K562 (cell line): Measurements from ENCODE around the gene LAMB3. TPM values are rescaled to one million over a fixed set of nuclear protein-coding genes. Genes with fewer than 3 reads are reported as not detected.
A peak's percentile ranks its signal among the peaks of the same experiment; 100 is the strongest.

Source experiments
- BACH1 ChIP-seq: fragments of 200-800 bp; sonication (Bioruptor generic); IDR thresholded peaks from 2 replicates; pipeline ENCODE4 v1.6.1; 2016; ENCODE audit warnings: missing genetic modification characterization, missing compliant biosample characterization
- C11orf30 ChIP-seq: fragments of 450-650 bp; IDR thresholded peaks from 2 replicates; pipeline ENCODE4 v1.6.1; 2016; ENCODE audit warnings: low read depth, mild to moderate bottlenecking
- HDAC2 ChIP-seq: fragments of 450-650 bp; IDR thresholded peaks from 2 replicates; pipeline ENCODE4 v1.6.1; 2016; ENCODE audit warnings: mild to moderate bottlenecking
- JUND ChIP-seq, 2 experiments: IDR thresholded peaks; 2 replicates in 1 of 2; 3 replicates in 1 of 2; pipeline ENCODE4 v1.6.1; 2011; ENCODE audit warnings: borderline replicate concordance in 2 of 2, low read depth in 2 of 2, low read length in 2 of 2, improper control_type of control experiment in 1 of 2, missing biosample characterization in 1 of 2, missing genetic modification characterization in 1 of 2, missing genetic modification reagents in 1 of 2
- KDM2B ChIP-seq: fragments of 250-450 bp; sonication (Bioruptor Pico); IDR thresholded peaks from 2 replicates; pipeline ENCODE4 v1.8.0; 2021; ENCODE audit warnings: mild to moderate bottlenecking, moderate library complexity
- LCOR ChIP-seq: sonication (generic); formaldehyde crosslinking; IDR thresholded peaks from 2 replicates; pipeline ENCODE4 v1.8.0; 2022; ENCODE audit warnings: mild to moderate bottlenecking, missing genetic modification reagents
- MED1 ChIP-seq: sonication (generic); formaldehyde crosslinking; IDR thresholded peaks from 2 replicates; pipeline ENCODE4 v1.8.1; 2023; ENCODE audit warnings: missing genetic modification reagents, borderline replicate concordance
- MEF2A ChIP-seq: IDR thresholded peaks from 2 replicates; pipeline ENCODE4 v1.6.1; 2011; ENCODE audit warnings: low read depth, mild to moderate bottlenecking, low read length, moderate library complexity; ENCODE audit not compliant: control insufficient read depth
- MTA2 ChIP-seq: fragments of 450-650 bp; IDR thresholded peaks from 2 replicates; pipeline ENCODE4 v1.6.1; 2016; ENCODE audit warnings: low read depth
- NCOA6 ChIP-seq: fragments of 450-650 bp; IDR thresholded peaks from 2 replicates; pipeline ENCODE4 v1.6.1; 2017; ENCODE audit warnings: mild to moderate bottlenecking
- PURB ChIP-seq: sonication (generic); formaldehyde crosslinking; IDR thresholded peaks from 2 replicates; pipeline ENCODE4 v1.9.0; 2021; ENCODE audit warnings: low read depth, mild to moderate bottlenecking, missing genetic modification reagents
- PYGO2 ChIP-seq: fragments of 450-650 bp; IDR thresholded peaks from 2 replicates; pipeline ENCODE4 v1.6.1; 2016; ENCODE audit warnings: mild to moderate bottlenecking, missing genetic modification characterization, moderate library complexity, missing compliant biosample characterization
- RB1 ChIP-seq: fragments of 450-650 bp; IDR thresholded peaks from 2 replicates; pipeline ENCODE4 v1.6.1; 2017; ENCODE audit warnings: low read depth, mild to moderate bottlenecking
- RBM39 ChIP-seq: fragments of 200-400 bp; formaldehyde crosslinking; optimal IDR thresholded peaks from 2 replicates; pipeline ENCODE3; 2018; ENCODE audit warnings: low read depth, low read length
- SMAD2 ChIP-seq: fragments of 150-350 bp; IDR thresholded peaks from 2 replicates; pipeline ENCODE4 v1.6.1; 2014; ENCODE audit warnings: low read depth, mild to moderate bottlenecking, low read length
- SP1 ChIP-seq: sonication (generic); formaldehyde crosslinking; IDR thresholded peaks from 2 replicates; pipeline ENCODE4 v1.8.1; 2022; ENCODE audit warnings: mild to moderate bottlenecking, missing genetic modification reagents
- ZNF507 ChIP-seq: conservative IDR thresholded peaks from 2 replicates; pipeline ENCODE4 v1.6.1; 2017; ENCODE audit warnings: missing genetic modification characterization, missing compliant biosample characterization
- ZNF696 ChIP-seq: fragments of 250-450 bp; sonication (Bioruptor Pico); conservative IDR thresholded peaks from 2 replicates; pipeline ENCODE4 v1.4.0; 2020; ENCODE audit warnings: mild to moderate bottlenecking, moderate library complexity
- polyA plus RNA-seq, 8 experiments: library from polyadenylated mRNA; depleted of rRNA in 4 of 8; stranded (reverse) in 5 of 8; unstranded in 3 of 8; fragments of >200 nt; fragmentation: Nextera tagmentation in 2 of 8; fragmentation: Illumina TruSeq in 1 of 8; extraction: Ambion mirVana in 2 of 8; extraction: Trizol in 1 of 8; gene quantifications; 2 replicates each; pipeline versions ENCODE4 v1.2.1 to v1.2.3, GENCODE V29; 2011 to 2014; ENCODE audit warnings: inconsistent platforms in 1 of 8, missing spikeins in 1 of 8
- total RNA-seq, 7 experiments: library from RNA; depleted of rRNA in 6 of 7; stranded (reverse); fragments of >200 nt in 6 of 7; fragmentation: Illumina TruSeq in 2 of 7; extraction: Trizol in 2 of 7; gene quantifications; 2 replicates each; pipeline versions ENCODE4 v1.2.1 to v1.2.3, GENCODE V29; 2011 to 2021; ENCODE audit warnings: low replicate concordance in 1 of 7
- TF ChIP-seq, protein P1 (sequence below): IDR thresholded peaks from 2 replicates; pipeline ENCODE4 v1.6.1; 2016; ENCODE audit warnings: missing genetic modification characterization, missing compliant biosample characterization
- TF ChIP-seq, protein P2 (sequence below): fragments of 450-650 bp; formaldehyde crosslinking; IDR thresholded peaks from 2 replicates; pipeline ENCODE4 v1.4.0; 2020; ENCODE audit warnings: mild to moderate bottlenecking
- TF ChIP-seq, protein P3 (sequence below): sonication (generic); formaldehyde crosslinking; IDR thresholded peaks from 2 replicates; pipeline ENCODE4 v1.8.1; 2023; ENCODE audit warnings: mild to moderate bottlenecking, missing genetic modification reagents
- TF ChIP-seq, protein P4 (sequence below): fragments of 250-450 bp; sonication (Bioruptor Pico); IDR thresholded peaks from 2 replicates; pipeline ENCODE4 v1.5.1; 2021; ENCODE audit warnings: mild to moderate bottlenecking

LAMB3 gene
- total and polyA plus RNA-seq, 9 of the 15 experiments (the other 6 are each of a cell fraction or from before 2014, with no cell fraction given): 0.08 to 1.3 (median 0.91) TPM

DNA sequence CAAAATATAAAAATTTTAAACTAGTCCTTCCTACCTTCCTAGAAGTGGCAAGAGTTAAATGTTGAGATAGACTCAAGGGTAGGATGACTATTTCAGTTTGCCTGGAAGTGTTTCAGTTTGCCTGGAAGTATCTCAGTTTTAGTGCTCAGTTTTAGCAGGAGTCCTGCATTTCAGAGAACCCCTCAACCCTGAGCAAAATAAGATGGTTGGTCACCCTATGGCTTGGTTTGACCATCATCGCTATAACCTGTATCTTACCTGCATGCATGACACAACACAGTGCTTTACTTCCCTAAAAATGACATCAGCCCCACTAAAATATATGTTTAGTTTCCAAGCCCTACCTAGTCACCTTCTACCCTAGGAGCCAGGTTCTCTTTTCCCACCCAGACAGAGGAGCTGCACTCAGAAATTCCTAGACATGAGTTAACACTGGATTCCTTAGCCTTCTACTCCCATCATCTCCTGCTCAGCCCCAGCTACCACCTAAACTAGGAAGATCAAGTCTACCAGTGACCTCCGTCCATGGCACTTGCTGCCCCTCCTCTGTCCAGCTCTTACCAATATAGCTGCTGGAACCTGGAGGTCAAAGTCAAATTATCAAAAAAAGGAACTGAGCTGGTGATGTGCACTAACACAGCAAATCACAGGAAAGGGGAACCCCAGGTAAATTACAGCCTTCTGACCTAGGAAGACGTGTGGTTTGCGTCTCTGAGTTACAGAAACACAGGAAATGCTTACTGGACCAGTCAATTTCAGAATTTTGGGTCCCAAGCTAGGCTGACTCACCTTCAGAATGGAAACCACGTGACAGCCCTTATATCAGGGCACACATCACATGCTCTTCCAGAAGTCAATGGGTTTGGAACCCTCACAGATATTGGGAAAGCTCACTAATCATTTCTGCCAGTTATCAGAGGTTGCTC is 20.7 kb upstream of the LAMB3 start (continued):
- TF ChIP-seq BACH1 (tag) (no peak; the same call in 1 of the 2 replicates), SMAD2 (no peak), JUND (IDR thresholded peaks at IDR 0.05; ENCODE audit: borderline replicate concordance, low read depth, low read length) (peak; percentile 89), JUND (tag; IDR thresholded peaks at IDR 0.05; ENCODE audit: borderline replicate concordance, low read depth, low read length) (peak; percentile 75; the same call in 1 of the 3 replicates), NCOA6 (no peak), PURB (CRISPR knock-in tag) (no peak), PYGO2 (tag) (no peak), KDM2B (CRISPR knock-in tag) (no peak), SP1 (CRISPR knock-in tag) (no peak), RB1 (no peak), LCOR (no peak; the same call in 1 of the 2 replicates), MEF2A (no peak), MTA2 (no peak), MED1 (no peak), ZNF507 (tag) (no peak), ZNF696 (CRISPR knock-in tag) (no peak), RBM39 (no peak), C11orf30 (no peak; the same call in 1 of the 2 replicates), HDAC2 (no peak)
- TF ChIP-seq, protein P1, sequence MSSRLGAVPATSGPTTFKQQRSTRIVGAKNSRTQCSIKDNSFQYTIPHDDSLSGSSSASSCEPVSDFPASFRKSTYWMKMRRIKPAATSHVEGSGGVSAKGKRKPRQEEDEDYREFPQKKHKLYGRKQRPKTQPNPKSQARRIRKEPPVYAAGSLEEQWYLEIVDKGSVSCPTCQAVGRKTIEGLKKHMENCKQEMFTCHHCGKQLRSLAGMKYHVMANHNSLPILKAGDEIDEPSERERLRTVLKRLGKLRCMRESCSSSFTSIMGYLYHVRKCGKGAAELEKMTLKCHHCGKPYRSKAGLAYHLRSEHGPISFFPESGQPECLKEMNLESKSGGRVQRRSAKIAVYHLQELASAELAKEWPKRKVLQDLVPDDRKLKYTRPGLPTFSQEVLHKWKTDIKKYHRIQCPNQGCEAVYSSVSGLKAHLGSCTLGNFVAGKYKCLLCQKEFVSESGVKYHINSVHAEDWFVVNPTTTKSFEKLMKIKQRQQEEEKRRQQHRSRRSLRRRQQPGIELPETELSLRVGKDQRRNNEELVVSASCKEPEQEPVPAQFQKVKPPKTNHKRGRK (tag): no peak
- TF ChIP-seq, protein P2, sequence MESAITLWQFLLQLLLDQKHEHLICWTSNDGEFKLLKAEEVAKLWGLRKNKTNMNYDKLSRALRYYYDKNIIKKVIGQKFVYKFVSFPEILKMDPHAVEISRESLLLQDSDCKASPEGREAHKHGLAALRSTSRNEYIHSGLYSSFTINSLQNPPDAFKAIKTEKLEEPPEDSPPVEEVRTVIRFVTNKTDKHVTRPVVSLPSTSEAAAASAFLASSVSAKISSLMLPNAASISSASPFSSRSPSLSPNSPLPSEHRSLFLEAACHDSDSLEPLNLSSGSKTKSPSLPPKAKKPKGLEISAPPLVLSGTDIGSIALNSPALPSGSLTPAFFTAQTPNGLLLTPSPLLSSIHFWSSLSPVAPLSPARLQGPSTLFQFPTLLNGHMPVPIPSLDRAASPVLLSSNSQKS (CRISPR knock-in tag): no peak
- TF ChIP-seq, protein P3, sequence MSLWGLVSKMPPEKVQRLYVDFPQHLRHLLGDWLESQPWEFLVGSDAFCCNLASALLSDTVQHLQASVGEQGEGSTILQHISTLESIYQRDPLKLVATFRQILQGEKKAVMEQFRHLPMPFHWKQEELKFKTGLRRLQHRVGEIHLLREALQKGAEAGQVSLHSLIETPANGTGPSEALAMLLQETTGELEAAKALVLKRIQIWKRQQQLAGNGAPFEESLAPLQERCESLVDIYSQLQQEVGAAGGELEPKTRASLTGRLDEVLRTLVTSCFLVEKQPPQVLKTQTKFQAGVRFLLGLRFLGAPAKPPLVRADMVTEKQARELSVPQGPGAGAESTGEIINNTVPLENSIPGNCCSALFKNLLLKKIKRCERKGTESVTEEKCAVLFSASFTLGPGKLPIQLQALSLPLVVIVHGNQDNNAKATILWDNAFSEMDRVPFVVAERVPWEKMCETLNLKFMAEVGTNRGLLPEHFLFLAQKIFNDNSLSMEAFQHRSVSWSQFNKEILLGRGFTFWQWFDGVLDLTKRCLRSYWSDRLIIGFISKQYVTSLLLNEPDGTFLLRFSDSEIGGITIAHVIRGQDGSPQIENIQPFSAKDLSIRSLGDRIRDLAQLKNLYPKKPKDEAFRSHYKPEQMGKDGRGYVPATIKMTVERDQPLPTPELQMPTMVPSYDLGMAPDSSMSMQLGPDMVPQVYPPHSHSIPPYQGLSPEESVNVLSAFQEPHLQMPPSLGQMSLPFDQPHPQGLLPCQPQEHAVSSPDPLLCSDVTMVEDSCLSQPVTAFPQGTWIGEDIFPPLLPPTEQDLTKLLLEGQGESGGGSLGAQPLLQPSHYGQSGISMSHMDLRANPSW (CRISPR knock-in tag): no peak
- TF ChIP-seq, protein P4, sequence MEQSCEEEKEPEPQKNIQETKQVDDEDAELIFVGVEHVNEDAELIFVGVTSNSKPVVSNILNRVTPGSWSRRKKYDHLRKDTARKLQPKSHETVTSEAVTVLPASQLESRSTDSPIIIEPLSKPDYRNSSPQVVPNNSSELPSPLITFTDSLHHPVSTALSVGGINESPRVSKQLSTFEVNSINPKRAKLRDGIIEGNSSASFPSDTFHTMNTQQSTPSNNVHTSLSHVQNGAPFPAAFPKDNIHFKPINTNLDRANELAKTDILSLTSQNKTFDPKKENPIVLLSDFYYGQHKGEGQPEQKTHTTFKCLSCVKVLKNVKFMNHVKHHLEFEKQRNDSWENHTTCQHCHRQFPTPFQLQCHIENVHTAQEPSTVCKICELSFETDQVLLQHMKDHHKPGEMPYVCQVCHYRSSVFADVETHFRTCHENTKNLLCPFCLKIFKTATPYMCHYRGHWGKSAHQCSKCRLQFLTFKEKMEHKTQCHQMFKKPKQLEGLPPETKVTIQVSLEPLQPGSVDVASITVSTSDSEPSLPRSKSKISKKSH (CRISPR knock-in tag): no peak
